ENCODE measurements around the gene SAP130.

GRCh38 chr2:127993659-127994058 lies 34.2 kb downstream of the SAP130 start:
- TF ChIP-seq, protein P1, sequence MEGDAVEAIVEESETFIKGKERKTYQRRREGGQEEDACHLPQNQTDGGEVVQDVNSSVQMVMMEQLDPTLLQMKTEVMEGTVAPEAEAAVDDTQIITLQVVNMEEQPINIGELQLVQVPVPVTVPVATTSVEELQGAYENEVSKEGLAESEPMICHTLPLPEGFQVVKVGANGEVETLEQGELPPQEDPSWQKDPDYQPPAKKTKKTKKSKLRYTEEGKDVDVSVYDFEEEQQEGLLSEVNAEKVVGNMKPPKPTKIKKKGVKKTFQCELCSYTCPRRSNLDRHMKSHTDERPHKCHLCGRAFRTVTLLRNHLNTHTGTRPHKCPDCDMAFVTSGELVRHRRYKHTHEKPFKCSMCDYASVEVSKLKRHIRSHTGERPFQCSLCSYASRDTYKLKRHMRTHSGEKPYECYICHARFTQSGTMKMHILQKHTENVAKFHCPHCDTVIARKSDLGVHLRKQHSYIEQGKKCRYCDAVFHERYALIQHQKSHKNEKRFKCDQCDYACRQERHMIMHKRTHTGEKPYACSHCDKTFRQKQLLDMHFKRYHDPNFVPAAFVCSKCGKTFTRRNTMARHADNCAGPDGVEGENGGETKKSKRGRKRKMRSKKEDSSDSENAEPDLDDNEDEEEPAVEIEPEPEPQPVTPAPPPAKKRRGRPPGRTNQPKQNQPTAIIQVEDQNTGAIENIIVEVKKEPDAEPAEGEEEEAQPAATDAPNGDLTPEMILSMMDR (IDR thresholded peaks at IDR 0.05): no peak
- TF ChIP-seq POLR2AphosphoS5 (IDR thresholded peaks at IDR 0.05; ENCODE audit: insufficient read depth in 1 of 2, low read depth in 1 of 2): no peak
- TF ChIP-seq POLR2A (IDR thresholded peaks at IDR 0.05): no peak
